ENCODE results near the gene MFSD8.

- TF ChIP-seq CTCF (IDR thresholded peaks at IDR 0.05 in 8 of 11, conservative IDR thresholded peaks at IDR 0.05 in 3 of 11) (no peak), POLR2AphosphoS5 (IDR thresholded peaks at IDR 0.05) (peak in 2 of 3 donors; percentile 91 to 92)
Measured at GRCh38 chr4:127880763-127881562, 84.0 kb downstream of the MFSD8 start, which contains the start of gene PLK4.
